ENCODE data around the gene APOL6.
"Not testable (repeated sequence)": the region's sequence is repeated elsewhere in the genome, so short reads cannot be mapped to it uniquely, and the experiment has no call there.

Gene APOL6

GRCh38 chr22:35686298-35686697, 38.1 kb downstream of the APOL6 start:
- POLR2A ChIA-PET (ENCODE audit: low non-redundant PET): no interaction called here
- DNase-seq (ENCODE audit: low spot score): no peak
- TF ChIP-seq CTCF (conservative IDR thresholded peaks at IDR 0.05; ENCODE audit: low read depth): no peak
- CTCF ChIA-PET: interaction anchor here (0.7 kb wide), 1 partner anchor 152 kb away, joined by 3 read pairs; no protein-coding TSS in a partner anchor
- H3K27ac ChIP-seq: no peak overlapping the region

- ChIA-PET POLR2A (ENCODE audit: low non-redundant PET) (no interaction called here), CTCF (no interaction called here)
- DNase-seq (ENCODE audit: low spot score): no peak
- no peak overlapping the region for H3K27ac ChIP-seq
- no peak for TF ChIP-seq CTCF (conservative IDR thresholded peaks at IDR 0.05; ENCODE audit: low read depth)
Observed at GRCh38 chr22:35687461-35687860, 39.2 kb downstream of the APOL6 start.

- POLR2A ChIA-PET (ENCODE audit: low non-redundant PET): no interaction called here
- H3K27ac ChIP-seq: no peak overlapping the region
- CTCF ChIA-PET: interaction anchor here (0.5 kb wide), 1 partner anchor 46 kb away, joined by 3 read pairs; no protein-coding TSS in a partner anchor
- no peak for TF ChIP-seq CTCF (conservative IDR thresholded peaks at IDR 0.05; ENCODE audit: low read depth)
- no peak for DNase-seq (ENCODE audit: low spot score)
Observed at GRCh38 chr22:35688913-35689675, 40.8 kb downstream of the APOL6 start.

- CTCF ChIA-PET: no interaction called here
- DNase-seq (ENCODE audit: low spot score): no peak
- no peak overlapping the region for H3K27ac ChIP-seq
- no peak for TF ChIP-seq CTCF (conservative IDR thresholded peaks at IDR 0.05; ENCODE audit: low read depth)
- POLR2A ChIA-PET (ENCODE audit: low non-redundant PET): no interaction called here
Observed at GRCh38 chr22:35690001-35690400, 41.8 kb downstream of the APOL6 start.

- ChIA-PET CTCF (no interaction called here), POLR2A (ENCODE audit: low non-redundant PET) (no interaction called here)
- H3K27ac ChIP-seq: no peak overlapping the region
- no peak for TF ChIP-seq CTCF (conservative IDR thresholded peaks at IDR 0.05; ENCODE audit: low read depth)
- no peak for DNase-seq (ENCODE audit: low spot score)
Observed at GRCh38 chr22:35695202-35695601, 47.0 kb downstream of the APOL6 start.

GRCh38 chr22:35697142-35697541, 48.9 kb downstream of the APOL6 start:
- ChIA-PET CTCF (no interaction called here), POLR2A (ENCODE audit: low non-redundant PET) (no interaction called here)
- TF ChIP-seq CTCF (conservative IDR thresholded peaks at IDR 0.05; ENCODE audit: low read depth): no peak
- no peak for DNase-seq (ENCODE audit: low spot score)
- H3K27ac ChIP-seq: no peak overlapping the region

- CTCF ChIA-PET; POLR2A ChIA-PET (ENCODE audit: low non-redundant PET); H3K27ac ChIP-seq; DNase-seq (ENCODE audit: low spot score): not testable (repeated sequence)
Observed at GRCh38 chr22:35699852-35700251, 51.6 kb downstream of the APOL6 start.

Measured in RWPE1 (cell line).